Measurements from ENCODE around the gene UBAP1L.
"Not testable (repeated sequence)": the region's sequence is repeated elsewhere in the genome, so short reads cannot be mapped to it uniquely, and the experiment has no call there.

UBAP1L gene

DNA sequence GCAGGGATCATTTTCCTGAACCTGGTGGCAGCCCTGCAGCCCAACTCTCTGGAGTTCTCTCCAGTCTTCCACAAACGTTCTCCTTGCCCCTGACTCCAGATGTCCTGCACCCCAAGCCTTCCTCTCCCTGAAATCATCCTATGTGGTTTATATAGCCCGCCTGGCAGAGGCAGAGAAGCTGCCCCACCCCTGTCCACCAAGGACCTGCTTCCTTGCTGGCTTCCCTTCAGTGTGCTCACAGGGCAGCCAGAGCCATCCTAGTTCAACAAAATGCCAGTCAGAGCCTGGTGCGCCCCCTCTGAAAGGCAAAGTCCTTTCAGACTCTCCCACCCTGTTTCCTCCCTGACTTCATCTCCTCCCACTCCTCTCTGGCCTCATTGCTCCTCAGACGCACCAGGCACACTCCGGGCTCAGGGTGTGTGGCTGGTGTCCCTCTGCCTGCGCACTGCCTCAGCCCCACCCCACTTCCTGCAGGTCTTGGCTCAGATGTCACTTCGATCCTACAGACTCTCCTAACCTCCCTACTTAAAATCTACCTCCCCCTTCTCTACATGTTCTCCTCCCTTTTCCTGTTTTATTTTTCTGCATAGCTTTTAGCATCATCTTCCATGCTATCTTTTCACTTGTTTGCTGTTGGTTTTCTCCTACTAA is 32.6 kb downstream of the UBAP1L start:
- DNase-seq: no peak

- DNase-seq: no peak
These were observed 33.2 kb downstream of the UBAP1L start for GRCh38 chr15:65081758-65082157.

GRCh38 chr15:65081270-65081669 is 33.7 kb downstream of the UBAP1L start:
- DNase-seq: no peak

GRCh38 chr15:65079580-65079979 is 35.4 kb downstream of the UBAP1L start:
- no peak for DNase-seq

- DNase-seq: peak; percentile 76
These were observed 37.0 kb downstream of the UBAP1L start for GRCh38 chr15:65077981-65078352.

- no peak for DNase-seq
These were observed 37.6 kb downstream of the UBAP1L start for GRCh38 chr15:65077291-65077980.

DNA sequence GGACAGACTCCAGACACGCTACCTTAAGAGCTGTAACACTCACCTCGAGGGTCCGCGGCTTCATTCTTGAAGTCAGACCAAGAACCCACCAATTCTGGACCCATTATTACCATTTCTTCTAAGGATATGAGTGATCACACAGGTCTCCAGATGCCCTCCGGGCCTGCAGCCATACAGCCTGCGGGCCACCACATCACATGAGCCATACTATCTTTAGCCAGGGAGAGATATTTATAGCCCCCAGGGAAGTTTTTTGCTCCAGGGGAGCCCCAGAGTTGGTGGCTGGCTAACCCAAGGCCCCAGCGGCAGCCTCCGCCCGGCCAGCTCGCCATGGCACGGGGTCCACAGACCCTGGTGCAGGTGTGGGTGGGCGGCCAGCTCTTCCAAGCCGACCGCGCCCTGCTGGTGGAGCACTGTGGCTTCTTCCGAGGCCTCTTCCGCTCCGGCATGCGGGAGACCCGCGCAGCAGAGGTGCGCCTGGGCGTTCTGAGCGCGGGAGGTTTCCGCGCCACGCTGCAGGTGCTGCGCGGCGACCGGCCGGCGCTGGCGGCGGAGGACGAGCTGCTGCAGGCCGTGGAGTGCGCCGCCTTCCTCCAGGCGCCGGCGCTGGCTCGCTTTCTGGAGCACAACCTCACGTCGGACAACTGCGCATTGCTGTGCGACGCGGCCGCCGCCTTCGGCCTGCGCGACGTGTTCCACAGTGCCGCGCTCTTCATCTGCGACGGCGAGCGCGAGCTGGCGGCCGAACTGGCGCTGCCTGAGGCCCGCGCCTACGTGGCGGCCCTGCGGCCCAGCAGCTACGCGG is 38.3 kb downstream of the UBAP1L start, which contains the start of gene KBTBD13:
KBTBD13 (plus strand) TSS at position 261 of the 805 bp plus-strand sequence; CDS start at position 331, 70 bp downstream.
- DNase-seq: no peak

- DNase-seq: not testable (repeated sequence)
These were observed 39.2 kb downstream of the UBAP1L start for GRCh38 chr15:65075607-65076395.

GRCh38 chr15:65074946-65075345 is 40.1 kb downstream of the UBAP1L start:
- DNase-seq: not testable (repeated sequence)

DNA sequence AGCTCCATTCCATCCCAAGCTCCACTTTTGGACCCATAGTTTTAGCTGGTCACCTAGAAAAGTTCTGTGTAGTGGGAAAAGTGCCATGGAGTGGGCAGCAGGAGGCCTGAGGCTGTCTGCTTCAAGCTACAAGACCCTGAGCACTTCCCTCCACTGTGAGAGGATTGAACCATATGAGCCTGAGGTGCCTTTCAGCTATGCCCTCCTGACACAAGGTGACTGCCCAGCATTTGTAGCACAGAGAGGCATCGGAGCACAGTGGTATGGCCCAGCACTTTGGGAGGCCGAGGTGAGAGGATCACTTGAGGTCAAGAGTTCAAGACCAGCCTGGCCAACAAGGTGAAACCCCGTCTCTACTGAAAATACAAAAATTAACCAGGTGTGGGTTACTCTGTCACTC is 42.4 kb downstream of the UBAP1L start:
- no peak for DNase-seq

DNA sequence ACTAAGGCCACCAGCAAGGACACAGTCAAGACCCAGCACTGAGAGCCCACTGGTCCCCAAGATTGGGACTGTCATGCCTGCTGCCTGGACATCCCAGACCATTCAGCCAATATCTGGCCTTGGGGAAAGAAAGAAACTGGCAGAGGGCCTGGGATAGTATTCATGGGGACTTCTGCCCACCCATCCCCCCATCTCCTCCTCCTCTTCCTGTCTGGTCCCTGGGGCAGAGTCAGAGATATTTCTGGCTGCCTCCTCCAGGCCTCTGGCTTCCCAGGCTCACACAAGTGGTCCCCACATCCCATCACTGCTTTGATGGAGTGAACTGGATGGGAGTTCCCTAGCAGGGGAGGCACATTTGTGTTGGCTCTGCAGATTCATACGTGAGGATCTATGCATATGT is 43.0 kb downstream of the UBAP1L start:
- no peak for DNase-seq

GRCh38 chr15:65071381-65071811 is 43.6 kb downstream of the UBAP1L start:
- no peak for DNase-seq

- no peak for DNase-seq
These were observed 45.0 kb downstream of the UBAP1L start for GRCh38 chr15:65069779-65070546.

DNA sequence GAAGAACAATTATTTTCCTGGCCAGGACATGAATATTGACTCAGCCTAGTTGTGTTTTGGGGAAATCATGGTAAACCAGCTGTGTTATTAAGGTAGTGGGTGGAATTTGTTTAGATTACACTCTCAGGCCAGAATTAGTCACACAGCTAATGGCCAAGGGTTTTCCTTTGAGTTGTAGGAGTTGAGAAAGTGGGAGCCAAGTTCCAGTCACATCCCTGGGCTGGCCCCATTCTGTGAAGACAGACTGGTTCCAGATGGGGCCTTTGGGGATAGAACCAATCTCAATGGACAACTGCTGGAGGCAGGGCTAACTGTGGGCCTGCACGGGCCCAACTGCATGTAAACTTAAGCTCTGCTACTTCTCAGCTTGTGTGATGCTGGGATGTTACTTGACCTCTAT is 45.8 kb downstream of the UBAP1L start:
- no peak for DNase-seq

DNA sequence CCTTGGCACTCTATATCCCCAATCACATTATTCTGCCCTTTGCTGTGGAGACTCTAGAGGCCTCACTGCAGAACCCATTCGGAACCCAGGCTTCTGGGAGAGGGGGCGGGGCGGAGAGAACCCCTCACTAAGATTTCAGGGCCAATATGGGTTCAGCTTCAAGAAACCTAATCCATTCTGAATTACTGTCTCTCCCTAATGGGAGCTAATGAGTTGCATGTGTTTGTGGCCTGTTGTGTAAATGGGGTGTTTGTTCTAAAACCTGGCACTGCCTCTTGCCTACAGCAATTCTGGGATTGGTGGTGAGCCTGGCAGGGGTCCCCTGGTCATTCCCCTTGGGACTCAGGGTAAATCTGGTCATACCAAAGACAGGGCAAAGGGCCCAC is 46.6 kb downstream of the UBAP1L start:
- no peak for DNase-seq

DNA sequence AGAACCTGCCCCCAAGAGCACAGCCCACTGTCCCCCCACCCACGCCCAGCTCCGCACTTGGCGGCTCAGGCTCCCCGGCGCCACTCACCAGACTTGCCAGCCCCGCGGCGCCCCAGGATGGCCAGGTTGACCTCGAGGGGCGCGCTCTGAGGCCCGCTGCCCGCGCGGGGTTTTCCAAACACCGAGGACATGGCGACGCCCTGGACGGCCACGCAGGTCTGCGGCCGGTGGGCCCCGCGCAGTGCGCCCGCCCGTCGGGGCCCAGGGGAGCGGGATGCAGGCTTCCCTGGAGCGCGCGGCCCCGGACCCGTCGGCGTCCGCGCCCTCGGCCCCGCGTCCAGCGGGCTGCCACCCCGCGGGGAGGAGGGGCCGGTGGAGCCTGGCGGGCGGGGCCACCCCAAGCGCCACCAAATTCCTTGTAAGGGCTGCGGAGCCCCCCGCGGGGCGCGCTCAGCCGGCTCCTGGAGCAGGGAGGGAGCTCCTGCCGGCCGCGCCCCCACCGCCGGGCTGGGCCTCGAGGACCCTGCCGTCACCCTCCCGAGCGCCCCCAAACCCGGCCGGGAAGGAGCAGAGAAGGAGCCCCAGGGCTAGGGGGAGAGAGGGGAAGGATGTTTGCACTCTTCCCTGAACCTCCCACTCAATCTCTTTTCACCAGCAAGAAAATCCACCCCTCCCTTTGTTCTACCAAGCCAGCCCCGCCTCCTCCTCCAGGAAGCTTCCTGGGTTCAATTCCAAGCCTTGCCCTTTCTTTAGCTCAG is 47.2 kb downstream of the UBAP1L start, which contains the start of gene RASL12:
RASL12 (minus strand) TSS at position 347 of the 758 bp plus-strand sequence; CDS start at position 191, 156 bp downstream.
- DNase-seq: no peak

GRCh38 chr15:65067317-65067644 is 47.7 kb downstream of the UBAP1L start:
- DNase-seq: no peak

DNA sequence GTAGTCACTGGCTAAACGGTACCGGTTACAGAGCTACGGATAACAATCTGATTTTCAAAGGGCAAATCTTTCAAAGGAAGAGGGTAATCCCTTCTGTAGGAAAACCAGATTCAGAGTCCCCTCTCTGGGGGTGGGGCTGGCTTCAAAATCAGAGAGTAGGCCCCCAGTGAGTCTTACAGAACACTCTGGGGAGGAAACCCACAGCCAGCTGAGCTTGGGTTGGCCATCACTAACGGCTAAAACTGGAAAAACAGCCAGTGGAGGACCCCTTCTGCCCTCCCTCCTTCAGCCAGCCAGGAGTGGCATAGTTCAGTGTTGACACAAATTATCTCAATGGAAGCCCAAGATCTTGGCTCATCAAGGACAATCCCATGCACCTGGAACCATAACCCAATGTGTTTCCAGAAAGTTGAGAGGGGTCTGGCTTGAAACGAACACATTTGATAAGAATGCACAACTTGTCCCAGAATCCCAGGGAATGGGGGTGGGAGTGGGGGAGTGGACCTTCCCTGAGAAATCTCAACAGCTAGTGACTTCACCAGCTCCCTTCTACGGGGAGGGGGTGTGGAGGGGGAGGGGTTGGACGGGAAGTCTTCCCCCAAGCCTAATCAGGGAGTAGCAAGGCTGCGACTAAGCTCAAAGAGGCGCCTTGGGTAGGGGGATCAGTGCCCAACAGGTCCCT is 48.2 kb downstream of the UBAP1L start:
- no peak for DNase-seq

GRCh38 chr15:65066001-65066634 is 48.9 kb downstream of the UBAP1L start:
- no peak for DNase-seq

GRCh38 chr15:65062726-65063125 is 52.3 kb downstream of the UBAP1L start:
- no peak for DNase-seq
